AML-193 (cell line): ENCODE measurements around the gene LMF1.
"Not testable (repeated sequence)": the region's sequence is repeated elsewhere in the genome, so short reads cannot be mapped to it uniquely, and the experiment has no call there.

Experiments used
- DNase-seq, 2 experiments: peaks; one replicate each; lab custom pipeline; 2025; lab: John Stamatoyannopoulos, UW

Gene LMF1

GRCh38 chr16:831571-832413 is 139.0 kb downstream of the LMF1 start:
- DNase-seq: no peak

GRCh38 chr16:830871-831570 is 139.8 kb downstream of the LMF1 start:
- DNase-seq: no peak

- DNase-seq: no peak
Observed at GRCh38 chr16:830107-830870, 140.5 kb downstream of the LMF1 start.

- no peak for DNase-seq
Observed at GRCh38 chr16:828891-829290, 141.9 kb downstream of the LMF1 start.

GRCh38 chr16:827513-827912 is 143.3 kb downstream of the LMF1 start:
- DNase-seq: no peak

GRCh38 chr16:825341-826061 is 145.3 kb downstream of the LMF1 start:
- no peak for DNase-seq

GRCh38 chr16:824601-825000 is 146.2 kb downstream of the LMF1 start:
- DNase-seq: no peak

- no peak for DNase-seq
Observed at GRCh38 chr16:824194-824593, 146.6 kb downstream of the LMF1 start.

- DNase-seq: no peak
Observed at GRCh38 chr16:822909-823297, 147.9 kb downstream of the LMF1 start.

GRCh38 chr16:822174-822908 is 148.4 kb downstream of the LMF1 start:
- no peak for DNase-seq

GRCh38 chr16:821751-822150 is 149.0 kb downstream of the LMF1 start:
- DNase-seq: no peak

GRCh38 chr16:820748-821147 is 150.0 kb downstream of the LMF1 start:
- DNase-seq: no peak

- not testable (repeated sequence) for DNase-seq
Observed at GRCh38 chr16:820044-820408, 150.8 kb downstream of the LMF1 start.

- no peak for DNase-seq
Observed at GRCh38 chr16:819336-820043, 151.3 kb downstream of the LMF1 start.

- DNase-seq: no peak
Observed at GRCh38 chr16:818592-818991, 152.2 kb downstream of the LMF1 start.

- no peak for DNase-seq
Observed at GRCh38 chr16:818132-818531, 152.7 kb downstream of the LMF1 start.

GRCh38 chr16:817001-817906 is 153.5 kb downstream of the LMF1 start:
- no peak for DNase-seq

- DNase-seq: no peak
Observed at GRCh38 chr16:815861-816260, 154.9 kb downstream of the LMF1 start.

- DNase-seq: no peak
Observed at GRCh38 chr16:814974-815373, 155.8 kb downstream of the LMF1 start.
